HG03064 (cell line): ENCODE results near the gene PRKN.

Source experiments
- ATAC-seq: cut with Tn5 transposase; IDR thresholded peaks from one replicate; pipeline ENCODE4 v1.9.1; 2021; ENCODE audit warnings: low read depth; ENCODE audit not compliant: unreplicated experiment

The PRKN gene

DNA sequence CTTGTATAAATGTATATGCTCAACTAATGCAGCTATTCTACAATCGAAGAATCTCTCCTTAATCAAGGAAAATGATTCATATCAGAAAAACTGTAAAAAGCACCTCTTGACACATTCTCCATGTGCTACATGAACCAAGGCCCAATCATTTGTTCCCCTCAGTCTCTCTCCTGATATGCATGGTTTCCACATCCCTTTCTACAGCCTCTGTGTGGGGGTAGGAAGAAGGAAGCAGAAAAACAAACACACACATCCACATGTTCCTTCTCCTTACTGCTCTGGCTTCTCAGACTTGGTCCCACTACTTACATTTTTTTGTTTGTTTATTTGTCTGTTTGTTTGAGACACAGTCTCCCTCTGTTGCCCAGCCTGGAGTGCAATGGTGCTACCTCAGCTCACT lies 510.5 kb downstream of the PRKN start:
- ATAC-seq = no peak

- ATAC-seq = no peak
These were observed 515.8 kb downstream of the PRKN start for GRCh38 chr6:162211777-162212176.

DNA sequence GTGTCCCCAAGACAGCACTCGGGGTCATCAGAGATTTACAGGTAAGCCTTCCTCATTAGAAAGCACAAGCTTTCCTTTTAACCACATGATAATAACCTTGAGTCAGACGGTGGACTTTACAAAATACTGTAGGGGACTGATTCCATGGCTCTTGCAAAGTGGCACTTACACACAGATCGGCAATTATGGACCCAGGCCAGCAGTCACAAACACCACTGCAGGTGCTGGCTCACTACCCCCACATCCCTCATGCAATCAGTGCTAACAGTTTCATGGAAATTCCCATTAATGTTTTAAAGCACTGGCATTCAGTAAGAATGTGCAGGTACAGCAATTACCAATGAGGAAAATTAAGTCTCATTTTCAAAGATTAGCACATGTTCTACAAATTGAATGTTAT lies 516.5 kb downstream of the PRKN start:
- ATAC-seq = no peak

- ATAC-seq = no peak
These were observed 524.3 kb downstream of the PRKN start for GRCh38 chr6:162203287-162203686.

DNA sequence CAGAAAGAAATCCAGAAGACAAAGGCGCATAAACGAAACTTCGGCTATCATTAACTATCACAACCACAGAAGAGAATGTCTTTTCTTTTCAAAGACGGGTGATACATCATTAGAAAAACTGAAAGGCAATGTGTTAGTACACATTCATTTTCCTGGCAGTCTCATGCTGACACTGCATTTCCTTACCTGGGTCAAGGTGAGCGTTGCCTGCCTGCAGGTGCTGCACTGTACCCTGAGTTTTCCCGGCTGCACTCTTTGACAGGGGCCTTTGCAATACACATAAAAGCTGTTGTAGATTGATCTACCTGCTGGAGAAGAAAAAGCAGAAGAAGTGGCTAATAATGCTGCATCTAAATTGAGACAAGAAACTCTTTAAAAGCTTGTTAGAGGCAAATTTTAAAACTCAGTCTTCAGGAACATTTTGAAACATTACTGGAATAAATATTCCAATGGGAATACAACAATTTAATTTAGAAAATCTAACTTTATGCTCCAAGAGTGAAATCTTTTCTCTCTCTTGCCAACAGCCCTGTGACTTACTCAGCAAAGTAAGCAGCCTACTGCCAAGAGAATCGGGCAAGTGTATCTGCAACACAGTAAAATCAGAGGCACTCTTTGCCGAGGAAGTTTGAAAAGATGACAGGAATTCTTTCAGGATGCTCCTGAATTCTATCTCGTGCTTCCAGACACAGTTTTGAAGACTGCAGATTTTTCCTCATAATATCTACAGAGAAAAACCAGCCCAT lies 526.4 kb downstream of the PRKN start:
- ATAC-seq = no peak

DNA sequence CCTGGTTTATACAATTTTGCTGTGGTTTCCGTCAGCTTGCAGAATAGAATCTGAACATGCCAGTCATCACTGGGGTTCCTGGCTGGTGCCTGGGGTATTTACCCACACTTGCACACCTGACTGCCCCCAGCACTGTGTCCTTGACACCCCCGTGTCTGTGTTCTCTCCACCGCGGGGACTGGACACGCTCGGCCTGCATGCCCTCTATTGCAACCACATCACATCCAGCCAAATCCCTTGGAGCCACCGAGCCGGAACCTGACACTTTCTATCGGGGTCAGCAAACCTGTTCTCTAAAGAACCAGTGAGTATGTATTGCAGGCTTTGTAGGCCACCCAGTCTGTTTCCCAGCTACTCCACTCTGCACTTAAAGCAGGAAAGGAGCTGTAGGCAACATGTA lies 527.5 kb downstream of the PRKN start:
- ATAC-seq = no peak

- no peak for ATAC-seq
These were observed 528.6 kb downstream of the PRKN start for GRCh38 chr6:162198925-162199324.

DNA sequence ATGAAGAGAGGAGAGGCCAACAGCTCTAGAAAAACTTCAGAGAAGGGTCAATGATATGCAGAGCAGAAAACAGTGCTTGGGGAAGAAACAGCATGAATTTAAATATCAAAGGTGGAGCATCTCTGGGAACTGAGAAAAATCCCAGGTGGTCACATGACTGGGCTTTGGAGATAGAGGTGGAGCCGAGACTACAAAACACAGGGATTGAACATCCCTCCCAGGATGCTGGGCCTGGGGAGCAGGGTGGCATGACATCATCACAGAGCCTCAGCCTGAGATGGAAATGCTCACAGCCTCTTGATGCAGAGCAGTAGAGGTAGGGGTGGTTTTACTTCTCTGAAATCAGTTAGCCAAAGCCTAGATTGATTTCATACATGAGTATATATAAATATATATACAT lies 529.5 kb downstream of the PRKN start:
- ATAC-seq = no peak

DNA sequence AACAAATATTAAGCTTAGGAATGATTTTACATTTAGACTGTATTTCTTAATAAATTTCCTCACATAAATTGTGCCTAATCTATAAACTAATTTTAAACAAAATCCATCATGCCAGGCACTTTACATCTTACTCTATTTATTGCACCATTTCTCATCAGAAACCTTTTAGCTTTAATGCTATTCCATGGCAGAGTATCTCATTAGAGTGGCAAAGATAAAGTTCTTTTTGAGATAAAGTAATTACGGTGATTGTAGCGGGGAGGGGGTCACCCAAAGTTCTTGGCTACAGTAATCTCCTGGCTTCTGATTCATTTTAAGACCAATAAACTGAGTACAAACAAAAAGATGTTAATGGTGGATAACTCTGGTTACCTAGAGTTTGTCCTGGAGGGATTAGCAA lies 532.1 kb downstream of the PRKN start:
- ATAC-seq = no peak

DNA sequence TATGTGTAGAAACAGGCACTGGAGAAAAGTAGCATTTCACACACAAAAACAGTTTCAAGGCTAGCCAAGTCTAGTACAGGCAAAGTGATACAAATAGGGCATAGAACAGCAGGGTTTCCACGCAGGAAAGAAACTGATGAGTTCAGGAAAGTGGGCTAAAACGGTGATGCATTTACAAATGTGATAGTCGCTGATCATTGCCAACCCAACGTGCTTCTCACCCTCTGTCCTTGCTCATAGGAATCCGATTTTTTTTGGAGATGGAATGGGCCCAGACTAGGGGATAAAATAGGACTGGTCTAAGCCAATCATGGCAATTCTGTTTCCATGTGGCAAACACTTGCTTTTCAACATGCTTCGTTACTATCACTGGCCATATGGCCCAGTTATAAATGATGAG lies 536.6 kb downstream of the PRKN start:
- no peak for ATAC-seq

- no peak for ATAC-seq
These were observed 540.2 kb downstream of the PRKN start for GRCh38 chr6:162187168-162187935.

- no peak for ATAC-seq
These were observed 543.1 kb downstream of the PRKN start for GRCh38 chr6:162184465-162184864.

DNA sequence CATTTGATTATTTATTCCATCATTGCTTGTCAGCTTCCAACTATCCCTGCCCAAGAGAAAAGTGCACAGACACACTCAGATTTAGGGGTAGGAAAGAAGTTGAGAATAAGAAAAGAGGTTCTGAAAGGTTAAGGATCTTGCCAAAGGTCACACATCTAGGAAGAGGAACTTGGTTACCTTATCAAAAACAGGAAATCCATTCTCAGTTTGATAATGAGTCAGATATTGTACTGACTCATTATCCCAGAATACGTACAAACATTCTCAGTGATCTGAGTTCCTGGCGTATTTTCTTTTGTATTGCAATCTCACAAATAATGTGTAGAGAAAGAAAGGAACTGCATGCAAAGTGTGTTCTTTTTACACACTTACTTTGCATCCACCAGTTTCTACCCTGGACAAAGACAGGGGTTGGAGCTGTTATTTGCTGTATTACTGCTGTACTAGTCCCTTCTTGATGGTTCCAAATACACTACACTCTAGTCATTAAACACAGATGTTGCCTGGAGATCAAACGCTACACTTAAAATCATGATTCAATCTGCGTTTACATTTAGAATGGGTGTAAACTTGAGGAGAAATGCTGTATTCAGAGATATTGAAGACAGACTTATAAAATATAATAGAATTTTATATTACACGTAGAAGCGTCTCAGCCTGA lies 545.7 kb downstream of the PRKN start:
- ATAC-seq = no peak

GRCh38 chr6:162181111-162181510 lies 546.5 kb downstream of the PRKN start:
- ATAC-seq = no peak

DNA sequence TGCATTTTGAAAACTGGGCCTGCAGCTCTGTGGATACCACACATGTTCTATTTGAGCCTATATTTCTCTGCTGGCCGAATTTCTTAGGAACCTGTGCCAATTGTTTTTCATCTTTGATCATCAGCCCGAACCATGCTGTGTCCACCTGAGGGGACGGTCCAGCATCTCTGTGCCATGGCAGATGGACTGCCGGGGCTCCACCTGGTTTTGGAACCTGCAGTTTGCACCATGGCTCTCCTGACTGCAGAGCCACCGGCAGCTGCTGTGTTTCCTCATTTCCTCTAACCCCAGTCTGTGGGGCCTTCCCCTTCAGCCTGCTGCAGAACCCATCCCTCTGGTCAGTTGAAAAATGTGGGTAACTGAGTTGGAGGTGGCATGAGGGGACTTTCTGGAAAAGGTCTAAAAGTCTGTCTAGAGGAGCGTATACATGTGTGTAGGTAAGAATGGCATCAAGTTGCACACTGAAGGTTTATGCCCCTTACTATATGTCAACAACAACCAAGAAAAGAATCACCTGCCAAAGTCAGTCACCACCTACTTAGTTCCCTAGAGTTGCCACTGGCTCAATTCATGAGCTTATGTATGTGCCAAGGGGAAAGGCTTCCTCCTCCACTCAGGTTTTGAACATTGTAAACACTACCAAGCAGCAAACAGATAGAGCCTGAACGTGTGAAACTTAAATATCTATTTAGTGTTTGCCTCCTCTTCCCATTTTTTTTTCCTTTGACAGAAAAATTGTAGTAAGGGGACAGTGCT lies 548.2 kb downstream of the PRKN start:
- no peak for ATAC-seq

GRCh38 chr6:162178666-162179065 lies 548.9 kb downstream of the PRKN start:
- no peak for ATAC-seq

- ATAC-seq = no peak
These were observed 549.3 kb downstream of the PRKN start for GRCh38 chr6:162178266-162178665.

DNA sequence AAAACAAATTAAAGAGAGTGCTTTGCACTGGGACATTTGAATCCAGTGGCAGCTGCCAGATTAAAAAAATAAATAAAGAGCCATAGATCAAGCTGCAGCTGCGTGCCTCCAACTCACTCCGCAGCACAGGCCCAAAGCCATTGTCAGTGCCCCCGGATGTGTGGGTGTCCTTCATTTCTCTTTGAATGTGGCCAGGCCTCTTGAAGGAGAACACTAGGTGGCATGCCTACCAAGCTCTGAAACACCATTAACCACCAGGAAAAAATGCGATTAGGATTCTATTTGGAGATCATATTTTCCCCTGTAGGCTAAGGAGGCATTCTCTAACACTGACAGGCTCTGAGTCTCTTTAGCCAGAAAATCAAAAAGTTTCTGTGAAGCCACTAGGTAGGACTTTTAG lies 549.8 kb downstream of the PRKN start:
- no peak for ATAC-seq

- ATAC-seq = no peak
These were observed 554.1 kb downstream of the PRKN start for GRCh38 chr6:162173466-162173865.

DNA sequence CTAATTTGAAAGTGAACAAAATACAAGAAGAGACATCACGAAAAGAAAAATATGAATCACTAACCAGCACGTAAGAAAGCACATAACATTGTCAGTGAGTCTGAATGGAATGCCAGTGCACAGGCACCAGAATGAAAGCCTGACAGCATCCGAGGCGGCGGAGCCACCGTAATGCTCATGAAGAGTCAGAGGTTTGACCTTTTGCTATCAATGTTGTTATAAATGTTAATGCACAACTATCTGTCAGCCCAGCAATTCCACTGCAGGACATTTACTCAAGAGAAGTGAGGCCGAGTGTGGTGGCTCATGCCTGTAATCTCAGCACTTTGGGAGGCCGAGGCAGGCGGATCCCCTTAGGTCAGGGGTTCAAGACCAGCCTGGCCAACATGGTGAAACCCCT lies 562.1 kb downstream of the PRKN start:
- ATAC-seq = no peak
